Lower leg skin (tissue), 4 donors: ENCODE measurements around the gene RTL10. TPM values are rescaled to one million over a fixed set of nuclear protein-coding genes. Genes with fewer than 3 reads are reported as not detected.

Source experiments
- DNase-seq, 2 donors: peaks; one replicate each; pipeline ENCODE4 v3.0.0-alpha.2; 2019; ENCODE audit warnings: low spot score in 2 of 2
- H3K4me3 ChIP-seq: fragments of 200-600 bp; sonication (generic); 2 replicates; pipeline ENCODE4 v1.5.1; 2017; ENCODE audit warnings: mild to moderate bottlenecking, low read depth; ENCODE audit not compliant: poor library complexity, severe bottlenecking
- CTCF ChIP-seq, 3 donors: fragments of 450-650 bp; IDR thresholded peaks; one replicate each; pipeline ENCODE4 v1.5.1; 2016; ENCODE audit warnings: antibody characterized with exemption in 3 of 3, mild to moderate bottlenecking in 3 of 3, moderate library complexity in 2 of 3
- POLR2A ChIP-seq, 2 donors: fragments of 450-650 bp; IDR thresholded peaks; one replicate each; pipeline ENCODE4 v1.6.1; 2016 to 2017; ENCODE audit warnings: antibody characterized with exemption in 2 of 2, mild to moderate bottlenecking in 1 of 2, moderate library complexity in 1 of 2
- WGBS, 2 donors: methylation state at CpG; one replicate each; pipeline ENCODE4 v1.1.5; 2018; 5-methylcytosine and 5-hydroxymethylcytosine counted together
- intact Hi-C: fragments of 100-400 bp; cut with DNase I; formaldehyde crosslinking; loops from one replicate; pipeline ENCODE4 v1.15.0; 2023; ENCODE audit warnings: low total_unique reads
- total RNA-seq, 4 donors: library from RNA; depleted of rRNA; stranded (reverse); fragments of >200 nt; gene quantifications; one replicate each; pipeline ENCODE4 v1.1.0, GENCODE V29; 2016

The RTL10 gene
- total RNA-seq, 4 donors from 2014 or later: 24.5 to 28.0 (median 27.1) TPM

GRCh38 chr22:19846620-19847344 is 7.9 kb downstream of the RTL10 start:
- no peak overlapping the region for H3K4me3 ChIP-seq
- no peak for DNase-seq
- 92 to 94% methylated on average over 9 of the region's 9 CpGs for WGBS, 2 donors
- TF ChIP-seq POLR2A (IDR thresholded peaks at IDR 0.05): no peak
- no peak for TF ChIP-seq CTCF (IDR thresholded peaks at IDR 0.05)
- intact Hi-C loops: no loop called here

- WGBS, 2 donors: 76 to 83% methylated on average over 7 to 8 of the region's 8 CpGs
- no peak overlapping the region for H3K4me3 ChIP-seq
- intact Hi-C loops: no loop called here
- TF ChIP-seq CTCF (IDR thresholded peaks at IDR 0.05): no peak
- TF ChIP-seq POLR2A (IDR thresholded peaks at IDR 0.05): no peak
- DNase-seq: no peak
Measured at GRCh38 chr22:19845054-19845722, 9.5 kb downstream of the RTL10 start.

- DNase-seq: peak; percentile 60 to 92
- no peak for TF ChIP-seq POLR2A (IDR thresholded peaks at IDR 0.05)
- no peak for TF ChIP-seq CTCF (IDR thresholded peaks at IDR 0.05)
- no peak overlapping the region for H3K4me3 ChIP-seq
- 18 to 24% methylated on average over 10 to 13 of the region's 18 CpGs for WGBS, 2 donors
- intact Hi-C loops: no loop called here
Measured at GRCh38 chr22:19844377-19845053, 10.2 kb downstream of the RTL10 start.

- 18 to 31% methylated on average over 7 to 8 of the region's 11 CpGs for WGBS, 2 donors
- intact Hi-C loops: no loop called here
- H3K4me3 ChIP-seq: no peak overlapping the region
- peak in 1 of 2 donors; percentile 15 for DNase-seq
- TF ChIP-seq CTCF (IDR thresholded peaks at IDR 0.05) (no peak), POLR2A (IDR thresholded peaks at IDR 0.05) (no peak)
Measured at GRCh38 chr22:19843857-19844376, 10.8 kb downstream of the RTL10 start.

- H3K4me3 ChIP-seq: no peak overlapping the region
- TF ChIP-seq POLR2A (IDR thresholded peaks at IDR 0.05) (no peak), CTCF (IDR thresholded peaks at IDR 0.05) (no peak)
- WGBS, 2 donors: 46 to 60% methylated on average over 26 of the region's 27 CpGs
- intact Hi-C loops: no loop called here
- no peak for DNase-seq
Measured at GRCh38 chr22:19843107-19843856, 11.4 kb downstream of the RTL10 start.
